ENCODE data around the gene VWCE. TPM values are rescaled to one million over a fixed set of nuclear protein-coding genes. Genes with fewer than 3 reads are reported as not detected.

The VWCE gene
- 19.2 TPM for total RNA-seq

- peak in 1 of 2 donors; percentile 67 for DNase-seq (ENCODE audit: low spot score in 2 of 2)
- Histone ChIP-seq H3K27me3 (no peaks in the 10 kb centered on the region), H3K4me1 (peaks cover 7 to 28% of the 10 kb centered on the region in 2 donors), H3K36me3 (peaks cover 6 to 8% of the 10 kb centered on the region in 2 donors), H3K4me3 (peak within 1 kb of the TSS; percentile 60 to 80), H3K27ac (peak within 1 kb of the TSS; percentile 28 to 50), H3K9me3 (no peaks in the 10 kb centered on the region)
- TF ChIP-seq CTCF (IDR thresholded peaks at IDR 0.05), result peak in 1 of 3 experiments; percentile 13
- intact Hi-C loops (cut with DNase I), result no loop called here
Observed at GRCh38 chr11:61294717-61295595, at the start of gene VWCE. TSS of gene VWCE (minus strand) at chr11:61295316. CDS start at chr11:61295037, 279 bp downstream.

GRCh38 chr11:61343792-61344745, 49.0 kb upstream of the VWCE start:
- no peak overlapping the region for H3K27ac ChIP-seq
- intact Hi-C loops (cut with DNase I), result no loop called here

GRCh38 chr11:61342207-61342803, 47.2 kb upstream of the VWCE start:
- DNase-seq (ENCODE audit: low spot score in 2 of 2), result no peak
- intact Hi-C loops (cut with DNase I), result no loop called here
- no peak for TF ChIP-seq CTCF (IDR thresholded peaks at IDR 0.05)
- Histone ChIP-seq H3K9me3 (no peaks in the 10 kb centered on the region), H3K36me3 (peaks cover 9 to 22% of the 10 kb centered on the region in 2 donors), H3K4me1 (no peaks in the 10 kb centered on the region), H3K4me3 (no peak overlapping the region), H3K27ac (no peak overlapping the region), H3K27me3 (no peaks in the 10 kb centered on the region)

More at GRCh38 chr11:61343792-61344745, 49.0 kb upstream of the VWCE start:
- TF ChIP-seq CTCF (IDR thresholded peaks at IDR 0.05), result no peak
- no peak for DNase-seq (ENCODE audit: low spot score in 2 of 2)
- Histone ChIP-seq H3K27me3 (no peaks in the 10 kb centered on the region), H3K36me3 (peaks cover 12 to 28% of the 10 kb centered on the region in 2 donors), H3K4me3 (no peak overlapping the region), H3K9me3 (no peaks in the 10 kb centered on the region), H3K4me1 (no peaks in the 10 kb centered on the region)

GRCh38 chr11:61341706-61342105, 46.6 kb upstream of the VWCE start:
- Histone ChIP-seq H3K27ac (no peak overlapping the region), H3K36me3 (peaks cover 9 to 22% of the 10 kb centered on the region in 2 donors), H3K4me3 (no peak overlapping the region), H3K27me3 (no peaks in the 10 kb centered on the region), H3K4me1 (no peaks in the 10 kb centered on the region), H3K9me3 (no peaks in the 10 kb centered on the region)
- intact Hi-C loops (cut with DNase I), result no loop called here
- no peak for TF ChIP-seq CTCF (IDR thresholded peaks at IDR 0.05)
- no peak for DNase-seq (ENCODE audit: low spot score in 2 of 2)

- Histone ChIP-seq H3K27ac (no peak overlapping the region), H3K4me1 (peaks cover 0 to 4% of the 10 kb centered on the region in 2 donors), H3K36me3 (peaks cover 9 to 22% of the 10 kb centered on the region in 2 donors), H3K4me3 (no peak overlapping the region), H3K27me3 (no peaks in the 10 kb centered on the region), H3K9me3 (no peaks in the 10 kb centered on the region)
- TF ChIP-seq CTCF (IDR thresholded peaks at IDR 0.05), result no peak
- intact Hi-C loops (cut with DNase I), result no loop called here
- no peak for DNase-seq (ENCODE audit: low spot score in 2 of 2)
Observed at GRCh38 chr11:61340979-61341378, 45.9 kb upstream of the VWCE start.
